ENCODE results near the gene FAM98C. TPM values are rescaled to one million over a fixed set of nuclear protein-coding genes. Genes with fewer than 3 reads are reported as not detected.
"Not testable (repeated sequence)": the region's sequence is repeated elsewhere in the genome, so short reads cannot be mapped to it uniquely, and the experiment has no call there.

FAM98C gene
- total RNA-seq, 1 donor from 2014 or later: 11.8 TPM

DNA sequence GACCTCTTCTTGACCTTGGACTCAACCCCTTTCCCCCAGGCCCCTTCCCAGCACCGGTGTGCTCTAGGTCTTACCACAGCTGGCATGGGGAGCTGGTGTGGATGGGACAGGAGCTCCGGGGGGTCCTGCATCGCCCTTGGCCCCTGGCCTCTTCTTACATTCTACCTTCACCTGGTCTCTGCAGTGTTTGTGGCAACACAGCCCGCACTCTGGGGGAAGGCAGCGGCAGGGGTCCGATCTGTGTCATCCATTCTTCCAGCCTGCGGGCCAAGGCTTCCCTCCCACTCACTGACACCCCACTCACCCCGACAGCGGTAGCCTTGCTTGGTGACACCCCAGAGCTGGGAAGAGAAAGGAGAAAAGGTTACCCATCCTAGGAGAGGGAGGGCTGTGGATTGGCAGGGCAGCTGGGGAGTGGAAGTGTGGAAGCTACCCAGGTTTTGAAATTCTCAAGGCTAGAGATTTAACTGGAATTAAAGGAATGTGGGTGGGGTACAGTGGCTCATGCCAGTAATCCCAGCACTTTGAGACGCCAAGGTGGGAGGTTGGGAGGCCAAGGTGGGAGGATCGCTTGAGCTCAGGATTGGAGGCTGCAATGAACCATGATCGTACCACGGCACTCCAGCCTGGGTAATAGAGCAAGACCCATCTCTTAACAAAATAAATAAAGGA is 8.3 kb downstream of the FAM98C start:
- H3K27ac Mint-ChIP-seq (ENCODE audit: unreplicated experiment): no peak overlapping the region
- H3K36me3 Mint-ChIP-seq (ENCODE audit: low read depth): no peaks in the 10 kb centered on the region
- no peaks in the 10 kb centered on the region for H3K27me3 Mint-ChIP-seq (ENCODE audit: low read depth)
- TF ChIP-seq CTCF (conservative IDR thresholded peaks at IDR 0.05): no peak
- no peak overlapping the region for H3K4me3 Mint-ChIP-seq
- H3K4me1 Mint-ChIP-seq: no peaks in the 10 kb centered on the region
- DNase-seq (ENCODE audit: low read depth, low spot score): no peak
- H3K9me3 Mint-ChIP-seq: no peaks in the 10 kb centered on the region

- not testable (repeated sequence) for DNase-seq (ENCODE audit: low read depth, low spot score); H3K27me3 Mint-ChIP-seq (ENCODE audit: low read depth); H3K4me3 Mint-ChIP-seq; H3K9me3 Mint-ChIP-seq; H3K4me1 Mint-ChIP-seq; H3K36me3 Mint-ChIP-seq (ENCODE audit: low read depth)
- H3K27ac Mint-ChIP-seq (ENCODE audit: unreplicated experiment): peak overlapping the region; percentile 27
Observed at GRCh38 chr19:38411898-38412297, 9.0 kb downstream of the FAM98C start.

GRCh38 chr19:38412491-38412890 is 9.6 kb downstream of the FAM98C start:
- Mint-ChIP-seq H3K27me3 (ENCODE audit: low read depth) (peaks cover 9% of the 10 kb centered on the region), H3K36me3 (ENCODE audit: low read depth) (no peaks in the 10 kb centered on the region), H3K4me3 (no peak overlapping the region), H3K27ac (ENCODE audit: unreplicated experiment) (no peak overlapping the region), H3K9me3 (no peaks in the 10 kb centered on the region), H3K4me1 (peaks cover 5% of the 10 kb centered on the region)
- no peak for TF ChIP-seq CTCF (conservative IDR thresholded peaks at IDR 0.05)
- no peak for DNase-seq (ENCODE audit: low read depth, low spot score)

GRCh38 chr19:38412961-38413360 is 10.1 kb downstream of the FAM98C start:
- Mint-ChIP-seq H3K9me3 (no peaks in the 10 kb centered on the region), H3K36me3 (ENCODE audit: low read depth) (no peaks in the 10 kb centered on the region), H3K4me1 (peaks cover 10% of the 10 kb centered on the region), H3K4me3 (no peak overlapping the region), H3K27ac (ENCODE audit: unreplicated experiment) (no peak overlapping the region), H3K27me3 (ENCODE audit: low read depth) (peaks cover 14% of the 10 kb centered on the region)
- DNase-seq (ENCODE audit: low read depth, low spot score): no peak
- no peak for TF ChIP-seq CTCF (conservative IDR thresholded peaks at IDR 0.05)

GRCh38 chr19:38413416-38413815 is 10.5 kb downstream of the FAM98C start:
- Mint-ChIP-seq H3K9me3 (no peaks in the 10 kb centered on the region), H3K27me3 (ENCODE audit: low read depth) (peaks cover 15% of the 10 kb centered on the region), H3K36me3 (ENCODE audit: low read depth) (no peaks in the 10 kb centered on the region), H3K4me3 (no peak overlapping the region), H3K27ac (ENCODE audit: unreplicated experiment) (no peak overlapping the region), H3K4me1 (peaks cover 12% of the 10 kb centered on the region)
- no peak for TF ChIP-seq CTCF (conservative IDR thresholded peaks at IDR 0.05)
- no peak for DNase-seq (ENCODE audit: low read depth, low spot score)

GRCh38 chr19:38417146-38417543 is 14.3 kb downstream of the FAM98C start:
- H3K4me1 Mint-ChIP-seq: peaks cover 12% of the 10 kb centered on the region
- no peaks in the 10 kb centered on the region for H3K36me3 Mint-ChIP-seq (ENCODE audit: low read depth)
- TF ChIP-seq CTCF (conservative IDR thresholded peaks at IDR 0.05): no peak
- no peak for DNase-seq (ENCODE audit: low read depth, low spot score)
- peak overlapping the region; percentile 83 for H3K4me3 Mint-ChIP-seq
- peaks cover 28% of the 10 kb centered on the region for H3K27me3 Mint-ChIP-seq (ENCODE audit: low read depth)
- no peak overlapping the region for H3K27ac Mint-ChIP-seq (ENCODE audit: unreplicated experiment)
- H3K9me3 Mint-ChIP-seq: no peaks in the 10 kb centered on the region

Measured in neural crest cell (in vitro differentiated cells).